ENCODE results near the gene COL4A3.

Gene COL4A3

DNA sequence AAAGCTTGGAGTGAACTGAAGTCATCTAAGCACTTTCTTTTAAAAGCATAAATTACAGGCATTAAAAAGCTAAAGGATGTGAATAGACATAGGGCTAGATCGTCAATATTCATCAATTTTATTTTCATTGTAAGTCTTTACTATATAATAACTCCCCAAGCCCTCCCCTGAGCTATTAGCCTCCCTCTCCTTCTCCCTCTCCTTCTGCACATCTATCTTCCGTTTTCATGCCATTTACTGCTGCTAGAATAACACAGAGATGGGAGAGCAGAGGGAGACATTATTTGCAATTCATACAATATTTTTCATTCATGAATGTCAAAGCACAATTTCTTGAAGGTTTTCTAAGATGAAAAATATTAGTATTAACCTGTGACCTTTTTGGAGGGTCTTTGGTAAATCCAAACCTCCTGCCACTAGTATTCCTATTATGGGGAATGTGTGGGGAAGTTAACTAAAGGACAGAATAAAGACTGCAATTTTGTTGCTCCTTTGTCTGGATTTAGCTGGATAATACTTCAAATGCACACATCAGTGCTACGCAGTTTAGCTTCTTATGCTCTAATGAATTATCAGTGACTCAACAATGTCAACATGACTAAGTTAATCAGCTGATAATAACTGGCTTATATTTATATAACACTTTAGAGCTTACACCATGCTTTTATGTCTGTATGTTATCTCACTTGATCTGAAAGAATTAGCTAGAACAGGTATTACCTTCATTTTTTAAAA lies 132.4 kb downstream of the COL4A3 start:
- no peak for DNase-seq

DNA sequence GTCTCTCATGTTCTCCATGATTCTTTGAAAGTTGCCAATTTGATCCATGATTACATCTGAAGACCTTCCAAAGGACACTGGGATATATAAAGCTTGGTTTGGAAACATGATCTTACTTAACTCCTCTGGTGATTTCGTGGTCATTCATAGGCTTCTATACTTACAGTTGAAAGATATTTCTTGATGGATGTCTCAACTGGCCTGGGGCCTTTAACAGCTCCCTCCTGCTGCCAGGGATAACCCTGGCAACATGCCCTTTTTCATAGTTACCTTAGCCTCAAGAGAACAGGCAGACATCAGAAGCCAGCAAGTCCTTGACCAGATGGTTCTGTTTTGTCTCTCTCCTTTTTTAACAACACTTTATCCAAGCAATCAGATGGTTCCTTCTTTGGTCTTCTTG lies 137.1 kb downstream of the COL4A3 start:
- no peak for DNase-seq

DNA sequence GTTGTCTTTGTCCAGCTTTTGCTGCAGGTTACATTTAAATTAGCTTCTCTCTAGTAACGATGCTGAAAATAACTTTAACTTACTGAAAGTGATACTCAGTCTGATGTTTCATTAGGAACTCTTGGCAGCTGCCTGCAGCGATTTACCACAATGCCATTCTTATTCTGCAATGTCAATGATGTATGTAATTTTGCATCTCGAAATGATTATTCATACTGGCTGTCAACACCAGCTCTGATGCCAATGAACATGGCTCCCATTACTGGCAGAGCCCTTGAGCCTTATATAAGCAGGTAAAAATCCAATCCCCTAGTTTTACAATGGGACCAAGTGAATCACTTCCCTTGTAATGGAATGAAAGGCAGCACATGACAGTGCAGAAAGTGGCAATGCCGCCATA lies 144.4 kb downstream of the COL4A3 start:
- no peak for DNase-seq

DNA sequence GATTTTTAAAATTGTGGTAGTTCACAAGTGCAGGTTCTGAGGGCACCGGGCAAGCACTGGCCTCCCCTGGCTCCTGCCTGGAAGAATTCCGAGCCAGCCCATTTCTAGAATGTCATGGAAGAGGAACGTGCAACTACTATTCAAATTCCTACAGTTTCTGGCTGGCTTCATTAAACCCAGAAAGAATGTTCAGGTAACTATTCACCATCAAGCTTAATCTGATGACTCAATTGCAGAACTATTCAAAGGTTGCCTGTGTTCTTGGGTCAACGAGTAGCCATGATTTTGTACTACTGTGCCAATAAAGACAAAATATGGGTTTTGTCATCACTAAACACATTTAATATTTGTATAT lies 146.3 kb downstream of the COL4A3 start:
- DNase-seq = no peak

DNA sequence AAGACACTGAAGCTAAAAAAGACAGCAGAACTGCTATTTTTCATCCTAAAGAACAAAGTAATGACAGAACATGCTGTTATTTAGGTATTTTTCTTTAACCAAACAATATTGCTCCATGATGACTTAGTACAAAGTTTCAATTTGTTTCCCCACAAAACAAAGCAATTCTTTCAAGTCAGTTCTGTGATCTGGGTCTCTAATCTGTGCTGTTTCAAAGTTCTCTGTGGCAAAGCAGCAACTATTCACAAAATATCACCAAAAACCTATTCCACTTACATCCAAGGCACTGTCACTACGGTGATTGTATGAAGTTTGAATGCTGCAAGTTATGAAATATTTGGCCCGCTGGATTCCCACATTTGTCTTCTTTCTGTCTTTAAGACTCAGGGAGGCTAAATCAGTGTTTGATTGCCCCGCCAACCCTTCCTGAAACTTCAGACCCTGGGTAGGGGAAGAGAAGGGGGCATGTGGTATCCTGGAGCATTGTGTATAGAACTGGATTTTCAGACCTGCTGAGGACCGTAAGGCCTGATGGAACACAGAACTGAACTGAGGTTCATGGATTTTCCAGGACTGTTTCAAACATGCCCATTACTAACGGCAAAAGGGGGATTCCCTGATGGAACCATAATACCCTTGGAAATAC lies 147.6 kb downstream of the COL4A3 start:
- no peak for DNase-seq

- no peak for DNase-seq
Measured at GRCh38 chr2:227312579-227312978, 148.2 kb downstream of the COL4A3 start.

GRCh38 chr2:227313310-227313709 lies 148.9 kb downstream of the COL4A3 start:
- DNase-seq = no peak

- DNase-seq = no peak
Measured at GRCh38 chr2:227317834-227318233, 153.4 kb downstream of the COL4A3 start.

- no peak for DNase-seq
Measured at GRCh38 chr2:227320305-227321094, 156.1 kb downstream of the COL4A3 start.

- DNase-seq = no peak
Measured at GRCh38 chr2:227322530-227323205, 158.2 kb downstream of the COL4A3 start.

GRCh38 chr2:227323818-227324217 lies 159.4 kb downstream of the COL4A3 start:
- DNase-seq = no peak

GRCh38 chr2:227324642-227324994 lies 160.2 kb downstream of the COL4A3 start:
- no peak for DNase-seq

GRCh38 chr2:227324995-227325838 lies 160.8 kb downstream of the COL4A3 start, which contains the start of gene MFF:
Gene MFF, plus strand, starts transcription at chr2:227325251. Its CDS starts 5,415 bp downstream, at chr2:227330666.
- DNase-seq = peak; percentile 82

- no peak for DNase-seq
Measured at GRCh38 chr2:227325839-227326195, 161.4 kb downstream of the COL4A3 start.

DNA sequence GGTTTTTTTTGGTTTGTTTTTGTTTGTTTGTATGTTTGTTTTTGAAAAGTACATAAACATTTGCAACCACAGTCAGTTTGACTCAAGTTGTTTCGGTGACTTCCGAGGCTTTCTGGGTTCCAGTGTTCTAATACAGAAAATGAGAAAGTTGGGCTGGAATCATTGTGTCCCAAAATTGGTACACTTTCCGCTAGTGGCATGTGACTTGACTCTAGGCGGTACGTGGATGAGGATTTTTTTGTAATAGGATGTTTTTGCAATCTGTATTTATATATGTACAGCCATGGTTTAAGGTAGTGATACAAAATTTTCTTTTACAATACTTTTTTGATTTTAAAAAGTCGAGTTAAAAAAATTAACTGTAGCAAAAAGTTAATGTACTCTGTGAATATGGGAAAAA lies 162.4 kb downstream of the COL4A3 start:
- DNase-seq = no peak

DNA sequence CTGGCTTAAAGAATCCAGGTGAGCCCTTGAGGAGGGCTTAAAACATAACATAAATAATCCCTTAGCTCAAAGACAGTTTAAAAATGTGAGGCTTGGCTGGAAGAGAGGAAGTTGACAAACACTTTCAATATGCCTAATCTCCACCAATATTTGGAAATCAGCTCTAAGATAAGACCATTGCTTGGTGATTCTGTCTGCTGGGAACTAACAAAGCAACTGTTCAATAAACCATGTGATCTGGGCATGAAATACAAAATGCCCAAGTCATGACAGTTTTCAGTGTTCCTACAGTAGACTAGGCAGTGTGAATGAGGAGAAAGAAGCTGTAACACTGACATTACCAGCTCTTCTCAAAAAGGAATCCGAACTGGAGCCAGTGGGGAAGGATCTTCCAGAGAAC lies 171.3 kb downstream of the COL4A3 start:
- no peak for DNase-seq

DNA sequence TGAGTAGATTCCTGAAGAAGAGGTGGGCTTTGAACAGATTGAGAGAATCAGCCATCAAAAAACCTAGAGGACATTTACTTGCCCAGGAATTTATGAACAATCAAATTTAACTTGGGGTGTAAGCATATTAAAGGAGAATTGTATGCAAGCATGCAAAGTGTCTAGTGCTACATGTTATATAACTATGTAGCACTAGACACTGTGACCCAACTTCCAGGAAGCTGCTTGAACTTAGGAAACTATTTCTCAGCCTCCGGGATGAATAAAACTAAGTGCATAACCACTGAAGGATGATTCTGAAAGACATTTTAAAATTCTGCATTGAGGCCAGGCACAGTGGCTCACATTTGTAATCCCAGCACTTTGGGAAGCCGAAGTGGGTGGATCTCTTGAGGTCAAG lies 173.0 kb downstream of the COL4A3 start:
- DNase-seq = no peak

DNA sequence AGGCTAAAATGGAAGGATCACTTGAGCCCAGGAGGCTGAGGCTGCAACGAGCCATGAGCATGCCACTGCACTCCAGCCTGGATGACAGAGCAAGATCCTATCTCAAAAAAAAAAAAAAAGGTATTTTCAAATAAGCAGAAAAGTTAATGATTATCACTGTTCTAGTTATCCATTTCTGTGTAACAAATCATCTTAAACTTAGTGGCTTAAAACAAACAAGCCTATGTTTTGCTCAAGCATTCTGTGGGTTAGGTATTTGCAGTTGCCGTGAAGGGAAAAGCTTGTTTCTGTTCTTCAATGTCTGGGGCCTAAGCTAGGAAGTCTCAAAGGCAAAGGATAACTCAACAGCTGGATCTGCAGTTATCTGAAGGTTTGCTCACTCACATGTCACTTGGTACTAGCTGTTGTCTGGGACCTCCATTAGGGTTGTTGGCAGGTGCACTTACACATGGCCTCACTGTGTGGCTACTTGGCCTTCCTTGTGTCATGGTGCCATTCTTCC lies 174.7 kb downstream of the COL4A3 start:
- no peak for DNase-seq

GRCh38 chr2:227340106-227340505 lies 175.7 kb downstream of the COL4A3 start:
- DNase-seq = no peak

DNA sequence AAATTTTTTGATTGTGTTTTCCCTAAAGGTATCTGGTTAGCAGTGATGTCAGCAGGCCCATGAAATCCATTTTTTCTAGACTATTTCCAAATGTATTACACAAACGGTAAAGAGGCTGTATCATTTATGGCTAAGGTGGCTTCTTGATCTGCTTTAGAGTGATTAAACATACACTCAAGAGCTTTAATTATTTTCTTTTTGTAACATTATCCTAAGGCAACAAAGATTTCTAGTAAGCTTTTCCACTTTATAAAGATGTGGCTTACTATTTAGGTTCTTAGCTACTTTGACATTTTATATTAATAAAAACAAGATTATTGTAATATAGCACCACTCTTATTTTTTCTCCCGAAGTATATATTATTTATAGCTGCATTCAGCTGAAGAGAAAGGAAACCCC lies 177.1 kb downstream of the COL4A3 start:
- no peak for DNase-seq

DNA sequence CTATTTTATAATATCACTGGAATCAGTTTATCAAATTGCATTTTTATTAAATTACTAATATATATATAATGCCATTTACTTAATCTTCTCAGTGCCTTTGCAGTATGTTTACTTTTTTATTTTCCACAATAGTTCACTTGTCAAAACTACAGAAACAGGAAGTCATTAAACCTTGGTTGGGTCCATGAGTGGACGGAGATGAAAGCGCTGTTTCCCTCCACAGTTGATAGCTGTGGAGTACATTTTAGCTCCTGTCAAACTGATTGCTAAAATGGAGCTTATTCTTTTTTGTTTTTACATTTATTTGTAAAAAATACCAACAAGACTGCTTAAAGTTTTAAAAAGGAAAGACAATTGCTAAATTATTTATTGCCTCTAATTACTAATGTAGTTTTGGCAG lies 179.8 kb downstream of the COL4A3 start:
- DNase-seq = no peak

DNA sequence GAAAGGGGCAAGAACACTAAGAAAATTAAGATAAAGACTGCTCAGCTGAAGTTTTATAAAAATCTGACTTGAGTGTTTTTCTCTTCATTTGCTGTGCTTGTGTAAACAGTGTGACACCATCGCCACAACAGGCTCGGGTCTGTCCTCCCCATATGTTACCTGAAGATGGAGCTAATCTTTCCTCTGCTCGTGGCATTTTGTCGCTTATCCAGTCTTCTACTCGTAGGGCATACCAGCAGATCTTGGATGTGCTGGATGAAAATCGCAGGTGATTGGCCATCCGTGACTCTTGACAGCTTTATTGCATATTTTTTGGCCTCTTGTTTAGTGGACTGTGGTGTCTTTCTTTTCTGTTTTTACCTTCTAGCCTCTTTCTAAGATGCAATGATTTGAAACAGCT lies 182.7 kb downstream of the COL4A3 start:
- DNase-seq = no peak
